HUDEP-2 (cell line): ENCODE results near the gene CDCA4.

Experiments
- DNase-seq, 76 experiments: peaks; one replicate each; lab custom pipeline; 2025; ENCODE audit not compliant: unreplicated experiment in 76 of 76; lab: John Stamatoyannopoulos, UW

The CDCA4 gene

GRCh38 chr14:104996032-104996431 is 24.9 kb downstream of the CDCA4 start:
- DNase-seq: no peak

- DNase-seq: no peak
Observed at GRCh38 chr14:104994978-104995377, 25.9 kb downstream of the CDCA4 start.

- no peak for DNase-seq
Observed at GRCh38 chr14:104993808-104994591, 26.9 kb downstream of the CDCA4 start.

- no peak for DNase-seq
Observed at GRCh38 chr14:104993306-104993705, 27.6 kb downstream of the CDCA4 start.

- DNase-seq: no peak
Observed at GRCh38 chr14:104992501-104992900, 28.4 kb downstream of the CDCA4 start.

GRCh38 chr14:104991896-104992230 is 29.0 kb downstream of the CDCA4 start:
- DNase-seq: no peak

GRCh38 chr14:104989951-104990303 is 31.0 kb downstream of the CDCA4 start:
- DNase-seq: no peak

GRCh38 chr14:104989236-104989950 is 31.5 kb downstream of the CDCA4 start:
- DNase-seq: no peak

- no peak for DNase-seq
Observed at GRCh38 chr14:104986487-104987164, 34.3 kb downstream of the CDCA4 start.

- peak in 71 of 76 experiments; percentile 31 to 87 (median 75) for DNase-seq
Observed at GRCh38 chr14:104985675-104986486, 35.0 kb downstream of the CDCA4 start, which contains the start of gene CLBA1. Gene CLBA1, plus strand, starts transcription at chr14:104985788. Its CDS starts 644 bp downstream, at chr14:104986432.

GRCh38 chr14:104984056-104984894 is 36.6 kb downstream of the CDCA4 start:
- no peak for DNase-seq

- DNase-seq: no peak
Observed at GRCh38 chr14:104983231-104983721, 37.6 kb downstream of the CDCA4 start.

GRCh38 chr14:104982548-104983230 is 38.2 kb downstream of the CDCA4 start:
- DNase-seq: no peak

GRCh38 chr14:104981699-104982541 is 39.0 kb downstream of the CDCA4 start:
- DNase-seq: no peak

- DNase-seq: no peak
Observed at GRCh38 chr14:104980611-104981531, 40.0 kb downstream of the CDCA4 start.

- peak in 5 of 76 experiments; percentile 3 to 17 (median 9) for DNase-seq
Observed at GRCh38 chr14:104979758-104980610, 40.9 kb downstream of the CDCA4 start.
